Measurements from ENCODE around the gene TLL1.

TLL1 gene

DNA sequence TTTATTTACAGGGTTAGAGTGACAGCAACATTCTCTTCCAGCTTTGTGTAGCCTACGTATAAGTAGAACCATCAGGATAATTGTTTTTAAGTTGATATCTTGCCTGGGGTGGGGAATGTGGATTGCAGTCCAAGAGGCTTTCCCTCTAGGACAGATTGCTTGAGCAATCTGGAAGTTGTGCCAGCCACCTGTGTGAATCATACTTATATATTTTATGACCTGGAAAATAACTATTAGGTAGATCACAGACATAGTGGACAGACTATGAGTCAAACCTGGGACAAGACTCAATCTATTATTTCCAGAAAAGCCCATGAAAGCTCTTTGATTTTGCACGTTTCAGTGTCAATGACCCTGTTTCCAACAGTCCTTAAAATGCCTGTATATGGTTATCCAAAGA lies 98.9 kb downstream of the TLL1 start:
- DNase-seq (ENCODE audit: low read depth in 2 of 2), result no peak

DNA sequence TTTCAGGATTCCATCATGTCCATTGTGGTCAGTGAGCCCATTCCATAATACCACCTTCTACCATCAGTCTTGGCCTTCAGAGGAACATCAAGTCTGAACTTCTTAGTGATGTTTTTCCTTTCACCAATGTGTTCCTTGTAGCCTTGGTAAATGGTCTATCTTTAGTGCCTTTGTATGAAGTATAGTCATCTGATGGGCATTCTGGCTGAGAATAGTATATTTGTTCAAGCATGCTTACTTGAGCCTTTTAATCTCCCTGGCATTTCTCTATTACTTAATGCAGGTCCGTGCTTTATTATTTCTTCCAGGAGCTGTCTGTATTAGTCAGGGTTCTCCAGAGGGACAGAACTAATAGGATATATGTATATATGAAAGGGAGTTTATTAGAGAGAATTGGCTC lies 99.7 kb downstream of the TLL1 start:
- no peak for DNase-seq (ENCODE audit: low read depth in 2 of 2)

DNA sequence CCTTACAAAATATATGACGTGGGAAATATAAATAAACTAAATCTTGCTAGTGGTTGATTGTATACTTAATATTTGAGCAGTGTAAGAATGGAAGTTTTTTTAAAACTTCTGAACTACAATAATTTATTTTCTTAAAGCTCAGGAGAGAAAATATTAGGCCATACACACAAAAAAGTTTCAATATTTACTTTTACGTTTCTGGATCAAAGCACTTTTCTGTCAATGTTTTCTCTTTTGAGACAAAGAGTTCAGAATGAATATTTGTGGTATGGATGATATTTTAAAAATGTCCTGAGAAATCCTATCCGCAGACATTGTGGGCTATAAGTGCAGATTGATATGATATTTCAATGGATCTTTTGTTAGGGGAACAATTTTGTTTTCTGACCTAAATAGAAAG lies 109.9 kb downstream of the TLL1 start:
- DNase-seq (ENCODE audit: low read depth in 2 of 2), result no peak

DNA sequence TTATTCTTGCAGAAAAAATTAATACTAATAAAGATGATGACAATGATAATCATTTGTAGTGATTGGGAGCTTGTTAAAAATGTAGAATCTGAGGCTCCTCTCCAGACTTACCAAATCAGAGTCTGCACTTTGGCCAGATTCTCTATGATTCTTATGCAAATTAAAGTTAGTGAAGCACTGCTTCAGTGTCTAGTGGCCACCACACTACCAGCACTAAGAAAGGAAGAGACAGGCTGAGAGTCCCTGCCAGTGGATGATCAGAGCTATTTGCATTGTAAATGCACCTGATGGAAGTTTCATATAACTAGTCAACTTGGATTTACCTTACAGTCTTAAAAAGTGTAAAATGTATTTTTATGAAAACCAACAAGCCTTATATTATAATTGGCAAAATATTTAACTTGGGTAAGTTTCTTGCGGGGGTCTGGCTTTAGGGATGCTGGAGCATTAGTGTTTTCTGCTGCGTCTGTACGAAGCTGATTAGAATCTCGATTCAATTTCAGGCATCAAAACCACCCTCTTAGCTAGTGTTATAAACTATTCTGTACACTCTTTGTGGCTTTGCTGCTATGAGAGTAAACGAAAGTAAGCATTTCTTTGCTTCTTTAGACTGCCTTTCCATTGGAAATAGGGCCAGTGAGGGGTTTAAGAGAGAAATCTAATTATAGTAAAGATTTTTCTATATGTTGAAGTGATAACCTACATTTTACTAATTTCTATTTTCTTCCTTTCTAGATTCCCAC lies 114.1 kb downstream of the TLL1 start:
- DNase-seq (ENCODE audit: low read depth in 2 of 2), result no peak

DNA sequence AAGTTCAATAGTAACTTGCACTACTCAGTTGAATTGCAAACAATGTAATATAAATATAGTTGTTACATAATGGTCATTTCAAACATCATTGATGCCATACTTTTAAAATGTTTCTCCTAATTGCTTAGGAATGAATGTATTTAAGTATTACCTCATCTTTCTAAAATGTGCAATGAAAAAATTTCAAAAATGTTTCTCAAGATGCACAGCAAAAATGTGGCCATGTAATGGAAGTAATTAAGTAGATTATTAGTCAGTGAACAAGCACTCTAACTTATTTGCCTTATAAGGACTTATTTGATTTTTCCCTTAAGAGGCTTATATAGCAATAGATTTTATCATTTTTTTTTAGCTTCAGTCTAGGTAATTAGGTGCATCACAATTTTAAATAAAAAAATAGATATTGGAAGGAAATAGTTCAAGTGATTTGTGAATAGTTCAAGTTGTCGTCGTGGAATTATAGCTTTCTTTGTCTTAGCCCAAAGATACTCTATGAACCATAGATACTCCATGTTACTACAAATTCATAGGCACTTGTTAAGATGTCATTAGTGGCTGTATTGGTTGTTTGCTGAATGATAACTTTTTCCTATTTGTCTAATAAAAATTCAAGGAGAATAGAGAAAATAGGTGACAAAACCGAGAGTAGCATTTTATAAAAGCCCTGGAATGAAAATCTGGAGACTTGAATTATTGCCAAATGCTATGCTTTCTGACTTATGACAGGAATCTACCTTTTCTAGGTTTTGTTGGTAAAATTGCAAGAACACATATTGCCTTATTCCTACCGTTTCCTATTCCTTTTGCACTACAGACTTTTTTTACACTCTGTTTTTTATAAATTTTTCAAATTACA lies 118.5 kb downstream of the TLL1 start:
- no peak for DNase-seq (ENCODE audit: low read depth in 2 of 2)

DNA sequence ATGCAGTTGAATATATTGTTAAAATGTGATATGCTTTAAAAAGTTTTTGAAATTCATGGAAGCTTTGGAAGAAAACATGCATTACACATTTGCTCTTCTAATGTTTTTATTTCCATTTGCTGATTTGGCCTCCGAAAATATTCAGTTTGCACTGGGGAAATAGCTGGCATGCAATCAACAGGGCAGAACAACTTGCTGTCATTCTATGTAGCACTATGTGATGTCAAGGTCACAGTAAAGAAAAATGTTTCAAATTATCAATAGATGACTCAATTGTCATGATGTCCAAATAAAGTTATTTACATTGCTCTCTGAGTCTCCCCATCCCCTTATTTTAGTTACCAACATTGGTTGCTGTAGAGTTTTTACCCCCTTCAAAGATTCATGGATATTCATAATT lies 119.2 kb downstream of the TLL1 start:
- DNase-seq (ENCODE audit: low read depth in 2 of 2), result no peak

DNA sequence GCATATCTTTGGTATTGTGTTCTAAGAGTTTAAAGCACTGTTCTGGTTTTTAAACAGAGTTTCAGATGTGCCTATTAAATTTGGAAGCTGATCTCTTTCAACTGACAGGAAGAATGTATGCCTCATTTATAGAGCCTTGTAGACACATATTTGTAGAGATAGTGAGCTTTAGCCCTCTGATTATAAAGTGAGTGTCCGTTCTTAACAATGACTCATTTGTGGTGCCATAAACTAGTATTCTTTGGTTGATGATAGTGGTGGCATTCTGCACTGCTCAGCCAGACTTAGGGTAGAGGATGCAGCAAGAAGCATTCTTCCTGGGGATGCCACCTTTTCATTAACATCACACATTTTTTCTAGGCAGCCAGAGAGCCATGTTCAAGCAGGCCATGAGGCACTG lies 121.7 kb downstream of the TLL1 start:
- DNase-seq (ENCODE audit: low read depth in 2 of 2), result no peak

DNA sequence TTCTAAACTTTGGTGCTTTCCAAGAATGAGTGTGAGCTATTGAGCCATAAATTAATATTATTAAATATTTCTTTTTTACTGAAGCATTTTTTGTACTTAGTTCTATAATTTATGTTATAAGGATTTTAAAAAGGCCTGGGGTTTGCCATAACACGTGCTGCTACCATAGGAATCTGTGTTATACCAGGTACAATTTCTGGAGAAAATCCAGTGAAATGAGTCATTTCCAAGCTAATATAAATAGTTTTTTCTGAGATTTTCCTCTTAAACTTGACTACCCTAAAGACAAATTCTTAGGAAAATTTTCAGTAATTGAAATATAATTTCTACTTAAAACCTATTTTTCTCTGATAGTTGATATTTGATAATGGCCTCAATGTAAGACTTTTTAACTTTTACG lies 130.8 kb downstream of the TLL1 start:
- DNase-seq (ENCODE audit: low read depth in 2 of 2), result no peak

DNA sequence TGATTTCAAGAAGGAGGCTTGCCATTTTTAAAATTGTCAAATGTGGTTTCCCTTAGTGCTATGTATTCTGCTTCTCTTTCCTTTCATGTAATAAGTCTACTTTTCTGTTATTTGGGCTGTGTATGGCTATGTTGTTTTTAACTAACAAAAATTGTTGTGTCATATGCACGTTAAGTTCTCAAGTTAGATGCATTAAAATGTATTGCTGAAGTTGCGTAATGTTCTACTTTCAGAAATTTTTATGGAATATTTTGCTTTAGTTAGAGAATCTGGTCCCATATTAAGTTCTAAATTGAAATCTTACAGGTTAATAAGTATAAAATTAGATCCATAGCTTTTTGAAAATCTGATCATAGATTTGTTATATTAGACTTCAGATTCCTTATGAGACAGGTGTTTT lies 133.2 kb downstream of the TLL1 start:
- DNase-seq (ENCODE audit: low read depth in 2 of 2), result no peak

DNA sequence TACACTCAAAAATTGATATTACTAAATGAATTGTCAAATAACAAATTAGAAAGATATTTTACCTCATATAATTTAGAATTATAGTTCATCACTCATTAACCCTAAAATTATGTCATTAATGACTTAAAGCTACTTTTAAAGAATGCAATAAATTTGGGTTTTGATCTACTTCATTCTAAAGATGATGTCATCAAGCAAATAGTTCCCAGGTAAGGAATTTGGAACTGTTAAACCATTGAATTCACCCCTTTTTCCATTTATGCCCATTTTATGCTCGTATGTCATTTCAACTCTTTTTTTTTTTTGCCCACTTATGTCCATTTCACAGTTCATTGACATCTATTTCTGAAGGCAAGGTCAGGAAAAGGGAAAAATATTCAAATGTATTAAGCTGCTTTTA lies 135.5 kb downstream of the TLL1 start:
- DNase-seq (ENCODE audit: low read depth in 2 of 2), result no peak

DNA sequence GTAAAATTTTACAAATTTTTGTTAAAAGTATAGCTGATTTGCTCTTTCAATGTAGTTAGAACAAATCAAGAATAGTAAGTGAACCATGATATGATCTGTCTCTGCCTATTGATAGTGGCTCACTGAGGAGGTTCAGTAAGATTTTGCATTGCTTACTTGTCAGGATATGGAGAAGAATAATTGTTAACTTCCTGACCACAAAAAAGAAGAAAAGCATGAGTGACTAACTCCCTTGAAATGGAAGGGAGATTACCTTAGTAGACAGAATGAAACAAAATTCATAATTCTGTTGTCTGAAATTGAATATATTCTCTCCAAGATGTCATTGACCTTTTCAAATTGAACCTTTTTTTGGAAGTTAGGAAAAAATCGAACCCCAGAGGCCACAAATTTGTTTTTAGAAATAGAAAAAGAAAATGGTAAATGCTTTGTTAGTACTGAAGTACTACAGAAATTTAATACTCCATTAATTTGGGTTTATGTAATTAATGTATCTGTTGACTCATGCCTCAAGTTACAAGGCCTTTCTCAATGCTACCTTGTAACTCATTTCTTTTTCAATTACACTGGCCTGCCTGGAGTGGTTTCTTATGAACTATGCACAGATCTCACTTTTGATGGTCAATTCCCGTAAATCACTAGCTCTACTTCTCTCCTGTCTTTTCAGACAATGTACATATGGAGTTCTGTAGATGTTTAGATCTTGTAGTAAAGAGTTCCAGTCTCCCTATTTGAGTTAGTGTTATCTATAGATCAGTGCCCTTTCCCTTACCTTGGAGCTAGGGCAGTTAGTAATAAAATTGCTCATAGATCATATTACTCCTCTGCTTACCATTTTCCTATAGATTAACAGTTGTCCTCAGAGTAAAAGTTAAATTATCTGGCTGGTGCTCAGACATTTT lies 139.3 kb downstream of the TLL1 start:
- DNase-seq (ENCODE audit: low read depth in 2 of 2), result no peak

DNA sequence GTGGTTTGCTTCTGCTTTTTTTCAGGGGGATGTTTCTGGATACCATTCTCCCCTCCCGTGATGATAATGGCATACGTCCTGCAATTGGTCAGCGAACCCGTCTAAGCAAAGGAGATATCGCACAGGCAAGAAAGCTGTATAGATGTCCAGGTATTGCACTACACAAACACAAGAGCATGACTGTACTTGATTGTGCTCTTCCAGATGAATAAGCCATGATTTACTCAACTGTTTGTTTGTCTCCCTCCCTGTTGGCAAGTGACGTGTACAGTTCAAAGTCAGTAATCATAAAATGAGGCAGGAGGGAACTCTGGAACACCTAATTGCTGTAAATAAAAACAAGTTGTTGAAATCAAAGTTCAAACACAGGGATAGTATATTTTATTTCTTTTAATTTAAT lies 141.4 kb downstream of the TLL1 start:
- no peak for DNase-seq (ENCODE audit: low read depth in 2 of 2)

DNA sequence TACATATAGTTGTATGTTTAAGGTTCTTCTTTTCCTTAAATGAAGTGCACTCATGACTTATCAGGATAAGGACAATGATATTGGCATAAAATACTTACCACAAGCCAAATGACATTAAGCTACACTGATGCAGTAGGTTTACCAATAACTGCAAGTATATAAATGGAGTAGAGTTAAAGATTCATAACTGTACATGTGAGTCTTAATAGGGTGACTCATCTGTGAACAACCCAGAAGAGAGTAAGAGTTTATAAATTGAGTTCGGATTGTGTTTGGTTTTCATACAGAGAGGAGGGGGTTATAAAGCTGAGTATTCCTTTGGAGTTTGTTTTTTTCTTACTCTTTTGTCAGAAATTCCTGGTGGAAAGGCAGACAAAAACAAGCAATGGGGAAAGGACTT lies 144.8 kb downstream of the TLL1 start:
- DNase-seq (ENCODE audit: low read depth in 2 of 2), result no peak

DNA sequence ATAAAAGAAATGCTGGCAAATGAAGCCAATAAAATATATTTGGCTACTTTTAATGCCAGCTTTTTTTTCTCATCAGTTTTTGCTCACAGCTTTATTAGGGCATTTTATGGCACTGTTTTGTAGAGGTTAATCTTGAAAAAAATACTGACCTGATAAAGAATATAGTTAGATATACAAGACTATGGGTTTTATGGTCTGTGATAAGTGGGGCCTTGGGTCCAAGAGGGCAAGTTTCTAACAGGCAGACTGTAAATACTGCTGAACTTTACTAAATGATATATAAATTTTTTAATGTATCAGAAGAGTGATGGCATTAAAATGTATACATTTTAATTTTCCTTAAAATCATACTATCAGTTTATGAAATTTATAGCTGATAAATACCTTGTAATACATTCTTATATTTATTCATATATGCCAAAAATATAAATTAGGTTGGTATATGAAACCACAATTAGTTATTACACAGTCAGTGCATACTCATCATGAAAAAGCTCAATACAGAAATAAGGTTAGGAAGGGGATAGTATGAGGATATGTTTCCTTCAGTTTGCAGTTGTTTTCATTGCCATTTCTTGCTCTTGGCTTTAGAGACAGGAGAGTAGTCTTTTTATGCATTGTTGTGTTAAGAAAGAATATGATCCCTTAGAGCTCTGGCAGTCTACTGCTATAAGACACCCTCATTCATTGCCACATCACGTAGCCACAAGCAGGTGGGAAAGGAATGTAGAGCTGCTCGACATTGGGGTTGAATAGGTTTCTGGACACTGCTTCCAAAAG lies 146.6 kb downstream of the TLL1 start:
- DNase-seq (ENCODE audit: low read depth in 2 of 2), result no peak

DNA sequence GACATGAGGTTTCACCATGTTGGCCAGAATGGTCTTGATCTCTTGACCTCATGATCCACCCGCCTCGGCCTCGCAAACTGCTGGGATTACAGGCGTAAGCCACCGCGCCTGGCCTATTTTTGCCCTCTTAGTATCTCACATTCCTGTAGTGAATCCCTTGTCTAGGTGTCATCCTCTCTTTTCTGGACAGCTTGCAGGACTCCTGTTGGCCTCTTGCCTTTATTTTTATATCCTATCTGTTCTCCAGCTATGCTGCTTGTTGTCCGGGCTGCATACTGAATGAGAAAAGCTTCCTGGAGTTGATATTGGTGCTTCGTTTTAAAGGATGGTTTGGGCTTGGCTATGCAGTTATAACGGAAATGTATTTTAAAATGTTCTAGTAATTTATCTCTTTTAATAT lies 148.6 kb downstream of the TLL1 start:
- DNase-seq (ENCODE audit: low read depth in 2 of 2), result no peak

DNA sequence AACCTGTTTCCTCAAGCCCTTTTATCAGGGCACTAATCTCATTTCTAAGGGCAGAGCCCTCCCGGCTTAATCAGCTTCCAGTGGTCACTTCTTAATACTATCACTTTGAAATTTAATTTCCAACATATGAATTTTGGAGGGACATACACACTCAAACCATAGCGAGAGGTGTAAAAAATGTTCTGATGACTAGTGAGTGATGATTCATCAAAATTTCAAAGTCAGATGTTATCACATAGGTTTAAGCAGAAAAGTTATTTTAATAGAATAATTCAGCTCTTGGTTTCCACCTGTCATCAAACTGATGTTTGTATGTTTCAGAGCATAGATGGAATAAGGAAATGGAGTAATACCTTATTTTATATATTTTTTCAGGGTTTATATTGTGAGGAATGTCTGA lies 161.9 kb downstream of the TLL1 start:
- DNase-seq (ENCODE audit: low read depth in 2 of 2), result no peak

DNA sequence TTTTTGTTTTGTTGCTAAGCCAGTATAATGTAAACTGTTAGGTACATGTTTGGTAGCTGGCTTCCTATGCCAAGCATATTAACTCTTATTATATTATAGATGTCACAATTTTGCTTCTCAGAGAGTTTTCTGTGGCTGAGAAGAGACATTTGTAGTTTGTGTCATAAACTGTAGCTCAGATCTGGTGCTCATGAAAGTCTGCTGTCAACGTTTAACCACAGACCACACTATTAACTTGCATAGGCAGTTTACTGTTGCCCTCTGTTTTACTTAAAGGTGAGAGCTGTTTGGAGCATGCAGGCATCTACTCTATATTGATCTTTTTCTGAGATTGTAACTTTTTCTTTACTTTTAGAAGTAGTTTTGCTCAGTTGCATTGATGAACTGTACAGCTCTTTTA lies 166.8 kb downstream of the TLL1 start:
- no peak for DNase-seq (ENCODE audit: low read depth in 2 of 2)

DNA sequence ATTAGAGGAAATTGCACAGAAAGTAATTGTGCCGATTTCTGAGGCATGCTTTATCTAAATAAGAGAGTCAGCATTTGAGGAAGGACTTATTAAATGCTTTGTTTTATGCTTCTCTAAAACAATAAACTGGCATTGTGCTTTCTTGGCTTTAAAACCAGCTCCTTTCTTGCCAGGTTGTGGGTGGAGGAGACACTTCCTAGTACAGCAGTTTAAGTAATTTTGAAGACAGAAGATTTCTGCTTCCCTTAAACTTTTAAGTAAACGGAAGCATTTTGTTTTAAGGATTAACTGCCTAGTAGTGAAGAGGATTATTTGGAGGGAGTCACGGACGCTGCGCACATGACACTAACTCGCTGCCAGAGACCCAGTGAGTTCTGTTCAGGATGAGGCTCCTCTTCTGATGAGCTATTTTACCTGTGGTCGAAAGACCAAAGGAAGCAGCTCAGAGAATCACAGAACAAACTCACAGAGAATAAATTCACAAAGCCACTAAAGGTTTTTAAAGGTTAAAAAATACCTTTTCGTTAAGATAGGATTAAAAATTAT lies 169.5 kb downstream of the TLL1 start:
- DNase-seq (ENCODE audit: low read depth in 2 of 2), result no peak

DNA sequence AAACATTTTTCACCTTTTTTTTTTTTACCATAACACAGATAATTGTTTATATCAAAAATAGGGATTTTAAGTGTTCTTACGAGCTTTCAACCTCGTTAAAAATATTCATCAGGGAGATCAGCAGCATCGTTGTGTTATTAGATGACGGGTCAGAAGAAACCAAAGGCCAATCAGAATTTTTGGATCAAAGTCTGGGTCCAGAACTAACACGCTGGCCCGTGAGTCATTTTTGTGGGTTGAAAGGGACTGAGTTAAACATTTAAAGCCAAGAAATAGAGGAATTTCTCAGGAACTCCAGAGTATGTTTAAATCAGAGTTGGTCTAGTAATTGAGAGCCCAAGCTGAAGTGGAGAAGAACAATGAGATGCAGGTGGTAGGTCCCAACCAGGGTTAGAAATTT lies 170.8 kb downstream of the TLL1 start:
- DNase-seq (ENCODE audit: low read depth in 2 of 2), result no peak

DNA sequence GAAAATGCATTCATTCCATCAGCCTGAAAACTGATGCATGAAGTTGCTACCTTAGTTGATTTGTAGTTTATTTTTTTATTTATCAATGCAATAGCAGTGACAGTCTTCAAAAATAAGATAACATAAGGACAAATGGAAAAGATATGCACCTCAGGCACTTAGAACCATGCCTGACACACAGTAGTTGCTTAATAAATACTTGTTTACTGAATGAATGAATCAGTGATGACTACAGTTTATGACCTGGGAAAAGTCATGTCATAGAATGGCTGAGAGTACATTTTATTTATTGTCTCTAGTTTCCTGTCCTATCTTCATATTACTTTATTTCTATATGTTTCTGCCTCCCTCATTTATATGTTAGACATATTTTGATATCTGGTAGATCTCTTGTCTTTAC lies 171.8 kb downstream of the TLL1 start:
- no peak for DNase-seq (ENCODE audit: low read depth in 2 of 2)

DNA sequence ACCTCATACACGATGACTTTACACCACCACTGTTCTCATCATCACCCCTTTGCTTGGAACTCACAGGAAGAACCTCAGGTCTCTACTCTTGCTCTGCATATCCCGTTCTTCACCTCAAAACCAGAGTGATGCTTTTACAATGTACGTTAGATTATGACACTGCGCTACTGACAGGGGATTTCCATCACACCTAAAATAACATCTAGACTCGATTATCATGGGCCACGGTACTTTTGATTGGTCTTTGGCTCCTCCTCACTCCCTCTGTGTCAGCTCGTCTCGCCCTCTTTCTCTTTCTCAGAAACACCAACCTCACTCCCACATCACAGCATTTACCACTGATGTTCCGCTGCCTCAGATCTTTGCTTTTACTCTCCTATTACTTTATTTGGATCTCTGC lies 172.4 kb downstream of the TLL1 start:
- DNase-seq (ENCODE audit: low read depth in 2 of 2), result no peak

All from activated CD8-positive, alpha-beta memory T cell treated with anti-CD3 and anti-CD28 coated beads for 4 hours (primary cell).